Loucy (cell line): ENCODE measurements around the gene GNAT2.
A peak's percentile ranks its signal among the peaks of the same experiment; 100 is the strongest.

Experiments used
- H2AFZ ChIP-seq: fragments of 200-600 bp; sonication (generic); 2 replicates; pipeline ENCODE4 v1.6.0; 2016; ENCODE audit warnings: antibody characterized with exemption, mild to moderate bottlenecking, low read length, moderate library complexity
- H3F3A ChIP-seq: fragments of 200-600 bp; 2 replicates; pipeline ENCODE4 v1.6.0; 2016; ENCODE audit warnings: antibody characterized with exemption, low read depth, mild to moderate bottlenecking
- H3K27me3 ChIP-seq: fragments of 200-600 bp; sonication (generic); 2 replicates; pipeline ENCODE4 v1.6.1; 2014; ENCODE audit warnings: low read length, mild to moderate bottlenecking; ENCODE audit not compliant: insufficient read depth, poor library complexity, severe bottlenecking
- H3K36me3 ChIP-seq: fragments of 200-600 bp; sonication (generic); 2 replicates; pipeline ENCODE4 v1.6.1; 2016; ENCODE audit warnings: low read length; ENCODE audit not compliant: insufficient read depth
- H3K4me1 ChIP-seq: fragments of 200-600 bp; sonication (generic); 2 replicates; pipeline ENCODE4 v1.5.1; 2014; ENCODE audit warnings: low read length, mild to moderate bottlenecking; ENCODE audit not compliant: insufficient read depth, poor library complexity, severe bottlenecking
- H3K4me2 ChIP-seq: fragments of 200-600 bp; sonication (generic); 2 replicates; pipeline ENCODE4 v1.6.0; 2014; ENCODE audit warnings: antibody characterized with exemption, low read length, low read depth, mild to moderate bottlenecking; ENCODE audit not compliant: poor library complexity, severe bottlenecking
- H3K4me3 ChIP-seq: fragments of 200-600 bp; sonication (generic); 2 replicates; pipeline ENCODE4 v1.5.1; 2014; ENCODE audit warnings: low read length, mild to moderate bottlenecking, mixed read lengths; ENCODE audit not compliant: poor library complexity, severe bottlenecking
- H3K79me2 ChIP-seq: fragments of 200-600 bp; sonication (generic); 2 replicates; pipeline ENCODE4 v1.6.1; 2014; ENCODE audit warnings: low read length; ENCODE audit not compliant: insufficient read depth
- H3K9ac ChIP-seq: fragments of 200-600 bp; sonication (generic); 2 replicates; pipeline ENCODE4 v1.6.0; 2014; ENCODE audit warnings: mild to moderate bottlenecking, low read depth, low read length, moderate library complexity; ENCODE audit not compliant: poor library complexity, severe bottlenecking
- H3K9me2 ChIP-seq: fragments of 200-600 bp; sonication (generic); replicated peaks from 2 replicates; pipeline ENCODE4 v1.6.1; 2016; ENCODE audit warnings: low read depth, low read length, mixed read lengths
- H3K9me3 ChIP-seq: fragments of 200-600 bp; sonication (generic); 2 replicates; pipeline ENCODE4 v1.6.1; 2014; ENCODE audit warnings: mild to moderate bottlenecking, antibody characterized with exemption, low read length, low read depth; ENCODE audit not compliant: insufficient read depth
- H4K20me1 ChIP-seq: fragments of 200-600 bp; sonication (generic); 2 replicates; pipeline ENCODE4 v1.6.0; 2014; ENCODE audit warnings: antibody characterized with exemption, low read length, mild to moderate bottlenecking; ENCODE audit not compliant: insufficient read depth, poor library complexity, severe bottlenecking
- EZH2phosphoT487 ChIP-seq: fragments of 200-600 bp; IDR thresholded peaks from 2 replicates; pipeline ENCODE4 v1.6.1; 2018; ENCODE audit warnings: antibody characterized with exemption, mild to moderate bottlenecking, moderate library complexity, borderline replicate concordance
- TF ChIP-seq, protein P1 (sequence below): fragments of 200-600 bp; sonication (generic); conservative IDR thresholded peaks from 2 replicates; pipeline ENCODE4 v1.5.1; 2014; ENCODE audit warnings: mild to moderate bottlenecking, antibody characterized with exemption, low read length

Gene GNAT2

GRCh38 chr1:109605381-109605780 is 14.0 kb downstream of the GNAT2 start:
- Histone ChIP-seq H3K4me2 (no peak overlapping the region), H3F3A (no peaks in the 10 kb centered on the region), H3K4me1 (peaks cover 7% of the 10 kb centered on the region), H3K79me2 (no peaks in the 10 kb centered on the region), H3K36me3 (no peaks in the 10 kb centered on the region), H2AFZ (no peak overlapping the region), H4K20me1 (no peaks in the 10 kb centered on the region), H3K27me3 (no peaks in the 10 kb centered on the region), H3K9me3 (no peaks in the 10 kb centered on the region), H3K4me3 (no peak overlapping the region), H3K9me2 (no peaks in the 10 kb centered on the region), H3K9ac (no peak overlapping the region)
- TF ChIP-seq, protein P1, sequence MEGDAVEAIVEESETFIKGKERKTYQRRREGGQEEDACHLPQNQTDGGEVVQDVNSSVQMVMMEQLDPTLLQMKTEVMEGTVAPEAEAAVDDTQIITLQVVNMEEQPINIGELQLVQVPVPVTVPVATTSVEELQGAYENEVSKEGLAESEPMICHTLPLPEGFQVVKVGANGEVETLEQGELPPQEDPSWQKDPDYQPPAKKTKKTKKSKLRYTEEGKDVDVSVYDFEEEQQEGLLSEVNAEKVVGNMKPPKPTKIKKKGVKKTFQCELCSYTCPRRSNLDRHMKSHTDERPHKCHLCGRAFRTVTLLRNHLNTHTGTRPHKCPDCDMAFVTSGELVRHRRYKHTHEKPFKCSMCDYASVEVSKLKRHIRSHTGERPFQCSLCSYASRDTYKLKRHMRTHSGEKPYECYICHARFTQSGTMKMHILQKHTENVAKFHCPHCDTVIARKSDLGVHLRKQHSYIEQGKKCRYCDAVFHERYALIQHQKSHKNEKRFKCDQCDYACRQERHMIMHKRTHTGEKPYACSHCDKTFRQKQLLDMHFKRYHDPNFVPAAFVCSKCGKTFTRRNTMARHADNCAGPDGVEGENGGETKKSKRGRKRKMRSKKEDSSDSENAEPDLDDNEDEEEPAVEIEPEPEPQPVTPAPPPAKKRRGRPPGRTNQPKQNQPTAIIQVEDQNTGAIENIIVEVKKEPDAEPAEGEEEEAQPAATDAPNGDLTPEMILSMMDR, result no peak
- no peak for TF ChIP-seq EZH2phosphoT487

DNA sequence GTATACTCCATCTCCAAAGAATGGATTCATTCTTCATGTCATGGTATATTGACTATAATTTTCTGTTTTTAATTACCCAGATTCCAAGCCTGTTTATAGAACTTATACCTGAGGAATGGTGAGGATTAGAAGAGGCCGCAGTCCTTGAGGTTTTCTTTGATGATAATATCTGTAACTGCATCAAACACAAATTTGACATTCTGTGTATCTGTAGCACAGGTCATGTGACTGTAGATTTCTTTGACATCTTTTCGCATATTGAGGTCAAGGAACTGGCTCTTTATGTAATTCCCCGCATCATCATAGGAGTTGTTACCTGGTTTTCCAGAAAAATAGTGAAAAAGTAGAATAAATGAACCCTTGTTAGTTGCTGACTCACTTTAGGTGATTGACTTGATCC is 16.2 kb downstream of the GNAT2 start:
- H3K79me2 ChIP-seq, result no peaks in the 10 kb centered on the region
- H3K4me2 ChIP-seq, result no peak overlapping the region
- H3F3A ChIP-seq, result no peaks in the 10 kb centered on the region
- H2AFZ ChIP-seq, result no peak overlapping the region
- no peaks in the 10 kb centered on the region for H3K9me3 ChIP-seq
- peaks cover 7% of the 10 kb centered on the region for H3K4me1 ChIP-seq
- no peaks in the 10 kb centered on the region for H3K36me3 ChIP-seq
- H3K27me3 ChIP-seq, result no peaks in the 10 kb centered on the region
- H3K9ac ChIP-seq, result no peak overlapping the region
- no peaks in the 10 kb centered on the region for H4K20me1 ChIP-seq
- no peak for TF ChIP-seq EZH2phosphoT487
- TF ChIP-seq, protein P1, result no peak
- no peaks in the 10 kb centered on the region for H3K9me2 ChIP-seq
- no peak overlapping the region for H3K4me3 ChIP-seq

- Histone ChIP-seq H3K36me3 (peaks cover 20% of the 10 kb centered on the region; the same call in 1 of the 2 replicates), H3K79me2 (no peaks in the 10 kb centered on the region), H3K27me3 (no peaks in the 10 kb centered on the region), H3K4me2 (no peak overlapping the region), H4K20me1 (no peaks in the 10 kb centered on the region), H3F3A (no peaks in the 10 kb centered on the region), H3K4me3 (no peak overlapping the region), H3K9me3 (no peaks in the 10 kb centered on the region), H2AFZ (no peak overlapping the region), H3K9ac (no peak overlapping the region), H3K4me1 (peaks cover 7% of the 10 kb centered on the region), H3K9me2 (no peaks in the 10 kb centered on the region)
- no peak for TF ChIP-seq EZH2phosphoT487
- TF ChIP-seq, protein P1, result peak; percentile 54
These were observed 20.8 kb downstream of the GNAT2 start for GRCh38 chr1:109598655-109599054.
